GM12864 (cell line): ENCODE results near the gene BIK.

ENCODE experiments used
- DNase-seq: peaks from one replicate; pipeline ENCODE4 v3.0.0-alpha.2; 2011; ENCODE audit warnings: low read depth
- H3K4me3 ChIP-seq: 2 replicates; pipeline ENCODE4 v1.5.1; 2011; ENCODE audit warnings: mild to moderate bottlenecking, low read depth, low read length, control low read depth
- CTCF ChIP-seq: IDR thresholded peaks from 2 replicates; pipeline ENCODE4 v1.5.1; 2011; ENCODE audit warnings: low read depth, mild to moderate bottlenecking, moderate library complexity, low read length, control low read depth, inconsistent platforms; ENCODE audit errors: missing control alignments

The BIK gene

GRCh38 chr22:43080616-43081015 lies 29.9 kb upstream of the BIK start:
- no peak for TF ChIP-seq CTCF
- no peak for DNase-seq
- H3K4me3 ChIP-seq, result no peak overlapping the region

- H3K4me3 ChIP-seq, result no peak overlapping the region
- TF ChIP-seq CTCF, result no peak
- no peak for DNase-seq
Observed at GRCh38 chr22:43081968-43082367, 28.6 kb upstream of the BIK start.

DNA sequence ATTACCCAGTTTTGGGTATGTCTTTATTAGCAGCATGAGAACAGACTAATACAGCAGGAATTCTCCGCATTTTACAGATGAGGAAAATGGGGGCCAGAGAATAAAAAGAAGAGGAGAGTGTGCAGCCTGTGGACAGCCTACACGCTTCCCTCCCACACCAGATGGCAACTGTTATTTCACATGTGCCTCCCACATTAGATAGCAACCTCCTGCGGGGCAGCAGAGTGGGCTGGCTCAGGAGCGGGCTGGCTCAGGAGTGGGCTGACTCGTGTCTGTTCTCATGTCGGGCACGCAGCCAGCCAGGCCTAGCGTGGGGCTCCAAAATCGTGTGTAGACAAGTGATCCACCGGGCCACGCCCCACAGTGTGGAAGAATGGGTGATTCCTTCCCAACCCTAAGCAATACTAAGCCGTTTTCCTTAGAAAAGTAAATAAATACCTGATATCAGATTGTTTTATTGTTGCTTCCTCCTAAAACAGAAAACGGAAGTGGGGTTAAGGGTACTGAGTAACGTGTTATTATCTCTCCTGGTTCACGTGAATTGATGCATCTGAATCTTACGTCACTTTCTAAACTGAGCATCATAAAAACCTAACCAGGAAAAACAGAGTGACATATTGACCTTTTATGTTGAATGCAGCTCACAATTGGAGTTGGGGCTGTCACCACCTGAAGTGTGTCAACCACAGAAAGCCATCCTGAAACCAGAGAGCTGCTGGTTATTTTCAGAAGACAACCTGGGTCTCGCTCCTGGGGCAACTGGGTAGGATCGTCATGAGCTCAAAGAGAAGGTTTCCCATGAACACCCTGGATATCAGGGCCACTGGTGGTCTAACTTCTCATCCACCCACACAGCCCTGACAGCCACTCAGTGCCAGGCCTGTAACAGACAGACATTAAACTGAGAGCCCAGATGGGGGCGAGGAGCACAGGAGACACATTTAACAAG lies 24.6 kb upstream of the BIK start:
- H3K4me3 ChIP-seq, result no peak overlapping the region
- peak; percentile 37 for DNase-seq
- no peak for TF ChIP-seq CTCF

DNA sequence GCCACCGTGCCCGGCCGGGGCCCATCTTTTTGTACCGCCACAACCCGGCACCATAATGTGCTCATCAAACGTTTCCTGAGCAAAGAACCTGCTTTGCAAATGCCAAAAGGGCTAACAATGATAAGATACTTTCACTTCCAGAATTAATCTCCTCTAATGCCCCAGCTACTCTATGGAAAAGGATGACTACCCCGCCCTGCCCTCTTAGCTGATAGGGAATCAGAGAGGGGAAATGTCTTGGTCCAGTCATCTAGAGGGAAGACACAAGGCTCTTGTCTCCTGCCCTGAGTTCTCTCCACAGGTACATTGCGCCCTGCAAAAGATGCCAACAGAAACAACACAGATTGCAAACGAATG lies 21.9 kb upstream of the BIK start:
- peak overlapping the region; percentile 56 for H3K4me3 ChIP-seq
- TF ChIP-seq CTCF, result no peak
- no peak for DNase-seq

GRCh38 chr22:43088984-43089717 lies 21.4 kb upstream of the BIK start, which contains the start of gene TTLL1:
Gene TTLL1, minus strand, starts transcription at chr22:43089391. Its CDS starts 13,805 bp downstream, at chr22:43075586.
- peak within 1 kb of the TSS; percentile 56 for H3K4me3 ChIP-seq
- TF ChIP-seq CTCF, result no peak
- peak; percentile 61 for DNase-seq

DNA sequence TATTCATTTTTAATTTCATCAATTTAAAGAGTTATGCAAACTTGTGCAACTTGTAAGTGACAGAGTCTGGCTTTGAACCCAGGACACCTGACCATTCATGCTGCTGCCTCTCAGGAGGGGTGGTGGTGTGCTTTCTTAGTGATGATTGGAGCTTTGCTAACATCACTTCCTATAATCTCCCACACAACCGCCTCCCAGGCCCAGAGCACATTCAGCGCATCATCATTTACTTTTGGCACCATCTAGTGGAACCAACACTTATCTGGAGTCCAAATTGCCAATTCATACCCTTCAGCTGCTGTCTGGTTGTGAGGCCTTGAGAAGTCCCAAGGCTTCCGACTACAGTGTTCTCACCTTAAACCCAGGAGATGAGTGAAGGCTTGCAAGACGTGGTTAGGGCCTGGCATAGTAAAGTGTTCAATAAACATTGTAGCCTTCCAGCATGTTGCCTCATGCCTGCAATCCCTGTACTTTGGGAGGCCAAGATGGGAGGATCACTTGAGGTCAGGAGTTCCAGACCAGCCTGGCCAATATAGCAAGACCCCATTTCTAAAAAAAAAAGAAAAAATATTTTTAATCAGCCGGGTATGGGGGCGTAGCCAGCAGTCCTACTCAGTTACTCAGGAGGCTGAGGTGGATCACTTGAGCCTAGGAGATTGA lies 20.3 kb upstream of the BIK start:
- peak; percentile 70 for DNase-seq
- peak; percentile 57 for TF ChIP-seq CTCF
- H3K4me3 ChIP-seq, result no peak overlapping the region
